HUES64 (cell line): ENCODE data around the gene EXOC6B.

ENCODE experiments used
- H3K27ac ChIP-seq: 2 replicates; pipeline ENCODE4 v1.7.0; 2013; ENCODE audit warnings: low read depth, low read length, inconsistent platforms
- H3K27me3 ChIP-seq: 2 replicates; pipeline ENCODE4 v1.6.1; 2013; ENCODE audit warnings: mild to moderate bottlenecking, low read length; ENCODE audit not compliant: insufficient read depth
- H3K36me3 ChIP-seq: 2 replicates; pipeline ENCODE4 v1.6.1; 2013; ENCODE audit warnings: mild to moderate bottlenecking, low read length; ENCODE audit not compliant: insufficient read depth
- H3K4me1 ChIP-seq: 2 replicates; pipeline ENCODE4 v1.6.1; 2013; ENCODE audit warnings: mild to moderate bottlenecking, low read length, moderate library complexity; ENCODE audit not compliant: insufficient read depth
- H3K4me3 ChIP-seq: 2 replicates; pipeline ENCODE4 v1.5.1; 2013; ENCODE audit warnings: mild to moderate bottlenecking, low read length, moderate library complexity
- H3K9ac ChIP-seq: 2 replicates; pipeline ENCODE4 v1.6.1; 2013; ENCODE audit warnings: mild to moderate bottlenecking, low read depth, low read length
- H3K9me3 ChIP-seq: 2 replicates; pipeline ENCODE4 v1.6.1; 2013; ENCODE audit warnings: low read depth, low read length; ENCODE audit not compliant: insufficient read depth
- WGBS: fragments of 150-250, 120-280 bp; methylation state at CpG from one replicate; pipeline ENCODE4 v1.1.7; 2013; ENCODE audit warnings: missing lambda C conversion rate; 5-methylcytosine and 5-hydroxymethylcytosine counted together

The EXOC6B gene

DNA sequence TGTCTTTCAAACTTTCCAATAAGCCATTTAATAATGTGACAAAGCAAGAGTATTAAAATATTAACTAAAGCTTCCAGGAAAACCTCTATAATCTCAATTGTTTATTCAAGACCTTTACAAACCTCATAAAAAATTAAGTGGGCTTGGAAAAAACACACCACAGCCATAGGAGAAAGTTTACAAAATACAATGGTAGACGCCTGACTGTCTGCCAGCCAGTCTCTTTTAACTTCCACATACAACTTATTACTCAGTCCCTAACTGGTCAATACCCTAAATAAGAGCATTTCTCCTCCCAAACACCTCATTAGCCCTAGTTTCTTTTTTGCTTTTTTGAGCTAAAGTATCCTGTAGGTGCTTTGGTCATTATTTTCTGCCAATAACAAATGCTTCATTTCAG is 430.7 kb downstream of the EXOC6B start:
- 87% methylated on average over 1 of the region's 1 CpG for whole genome bisulfite sequencing
- no peaks in the 10 kb centered on the region for H3K36me3 ChIP-seq

GRCh38 chr2:72394541-72395070 is 431.2 kb downstream of the EXOC6B start:
- no peak overlapping the region for H3K9ac ChIP-seq
- H3K27ac ChIP-seq, result no peak overlapping the region
- H3K36me3 ChIP-seq, result no peaks in the 10 kb centered on the region
- peaks cover 10% of the 10 kb centered on the region for H3K9me3 ChIP-seq
- H3K27me3 ChIP-seq, result no peaks in the 10 kb centered on the region
- H3K4me3 ChIP-seq, result no peak overlapping the region
- no peaks in the 10 kb centered on the region for H3K4me1 ChIP-seq

More for the DNA sequence above, 430.7 kb downstream of the EXOC6B start:
- H3K9me3 ChIP-seq, result peaks cover 13% of the 10 kb centered on the region
- no peak overlapping the region for H3K4me3 ChIP-seq
- H3K27me3 ChIP-seq, result no peaks in the 10 kb centered on the region
- no peaks in the 10 kb centered on the region for H3K4me1 ChIP-seq
- no peak overlapping the region for H3K27ac ChIP-seq
- no peak overlapping the region for H3K9ac ChIP-seq

DNA sequence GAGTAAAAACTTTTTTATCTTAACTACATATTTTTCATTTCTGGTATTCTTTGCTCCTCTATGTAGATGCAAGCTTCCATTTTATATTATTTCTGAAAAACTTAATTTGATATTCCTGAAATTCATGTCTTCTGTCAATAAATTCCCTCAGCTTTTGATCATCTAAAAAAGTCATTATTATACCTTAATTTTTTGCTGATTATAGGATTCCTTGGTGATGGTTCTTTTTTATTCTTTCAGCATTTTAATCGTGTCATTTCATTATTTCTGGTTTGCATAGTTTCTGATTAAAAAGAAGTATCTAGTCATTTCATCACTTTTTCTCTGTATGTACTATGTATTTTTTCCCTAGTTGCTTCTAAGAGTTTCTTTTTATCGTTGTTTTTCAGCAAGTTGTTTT is 436.4 kb downstream of the EXOC6B start:
- H3K27ac ChIP-seq, result no peak overlapping the region
- H3K36me3 ChIP-seq, result no peaks in the 10 kb centered on the region
- no peak overlapping the region for H3K9ac ChIP-seq
- H3K9me3 ChIP-seq, result peaks cover 49% of the 10 kb centered on the region
- 100% methylated on average over 1 of the region's 2 CpGs for WGBS
- H3K4me3 ChIP-seq, result no peak overlapping the region
- no peaks in the 10 kb centered on the region for H3K4me1 ChIP-seq
- H3K27me3 ChIP-seq, result no peaks in the 10 kb centered on the region

DNA sequence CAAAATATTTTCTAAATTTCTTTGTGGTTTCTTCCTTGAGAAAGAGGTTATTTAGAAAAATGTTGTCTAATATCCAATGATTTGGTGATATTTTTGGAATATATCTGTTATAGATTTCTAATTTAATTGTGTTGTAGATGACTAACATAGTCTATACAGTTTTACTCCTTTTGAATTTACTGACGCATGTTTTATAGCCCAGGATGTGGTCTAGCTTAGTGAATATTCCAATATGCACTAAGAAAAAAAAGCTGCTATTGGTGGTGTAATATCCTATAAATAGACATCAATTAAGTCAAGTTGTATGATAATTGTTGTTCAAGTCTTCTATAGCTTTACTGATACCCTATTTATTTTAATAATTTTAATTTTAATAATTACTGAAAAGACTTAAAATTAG is 437.6 kb downstream of the EXOC6B start:
- Histone ChIP-seq H3K27me3 (no peaks in the 10 kb centered on the region), H3K9ac (no peak overlapping the region), H3K36me3 (no peaks in the 10 kb centered on the region), H3K4me1 (no peaks in the 10 kb centered on the region), H3K9me3 (peaks cover 56% of the 10 kb centered on the region), H3K4me3 (no peak overlapping the region), H3K27ac (no peak overlapping the region)
- WGBS, result no CpG with 5 or more reads among the region's 1 CpG

DNA sequence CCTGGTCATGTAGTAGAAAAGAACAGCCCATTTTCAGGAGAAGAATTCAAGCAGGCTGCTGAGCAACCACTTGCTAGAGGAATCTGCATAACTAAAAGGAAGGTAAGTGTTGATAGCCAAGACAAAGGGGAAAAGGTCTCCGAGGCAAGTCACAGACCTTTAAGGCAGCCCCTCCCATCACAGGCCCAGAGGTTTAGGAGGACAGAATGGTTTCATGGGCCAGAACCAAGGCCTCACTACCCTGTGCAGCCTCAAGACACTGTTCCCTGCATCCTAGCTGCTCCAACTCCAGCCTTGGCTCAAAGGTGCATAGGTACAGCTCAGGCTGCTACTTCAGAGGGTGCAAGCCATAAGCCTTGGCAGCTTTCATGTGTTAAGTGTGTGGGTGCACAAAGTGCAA is 439.5 kb downstream of the EXOC6B start:
- no peak overlapping the region for H3K9ac ChIP-seq
- H3K36me3 ChIP-seq, result no peaks in the 10 kb centered on the region
- H3K9me3 ChIP-seq, result peaks cover 47% of the 10 kb centered on the region
- no peak overlapping the region for H3K27ac ChIP-seq
- 79% methylated on average over 1 of the region's 1 CpG for WGBS
- H3K4me1 ChIP-seq, result no peaks in the 10 kb centered on the region
- no peaks in the 10 kb centered on the region for H3K27me3 ChIP-seq
- H3K4me3 ChIP-seq, result no peak overlapping the region

GRCh38 chr2:72378753-72379348 is 447.0 kb downstream of the EXOC6B start:
- no CpG with 5 or more reads among the region's 1 CpG for WGBS

GRCh38 chr2:72367530-72368225 is 458.2 kb downstream of the EXOC6B start:
- 77% methylated on average over 5 of the region's 5 CpGs for WGBS
- no peak overlapping the region for H3K4me3 ChIP-seq
- H3K4me1 ChIP-seq, result 0 out of 2 replicates have a peak, but pooled peaks cover 4% of the 10 kb centered on the region
- H3K9me3 ChIP-seq, result no peaks in the 10 kb centered on the region
- H3K27ac ChIP-seq, result no peak overlapping the region
- H3K27me3 ChIP-seq, result no peaks in the 10 kb centered on the region
- H3K9ac ChIP-seq, result no peak overlapping the region
- no peaks in the 10 kb centered on the region for H3K36me3 ChIP-seq

More at GRCh38 chr2:72378753-72379348, 447.0 kb downstream of the EXOC6B start:
- H3K4me1 ChIP-seq, result peaks cover 23% of the 10 kb centered on the region
- no peaks in the 10 kb centered on the region for H3K36me3 ChIP-seq
- no peaks in the 10 kb centered on the region for H3K27me3 ChIP-seq
- H3K4me3 ChIP-seq, result no peak overlapping the region
- H3K9me3 ChIP-seq, result peaks cover 4% of the 10 kb centered on the region; the same call in 1 of the 2 replicates
- H3K9ac ChIP-seq, result no peak overlapping the region
- peak overlapping the region; percentile 4; the same call in 1 of the 2 replicates for H3K27ac ChIP-seq

- no peaks in the 10 kb centered on the region for H3K9me3 ChIP-seq
- H3K27me3 ChIP-seq, result no peaks in the 10 kb centered on the region
- 0 out of 2 replicates have a peak, but pooled peaks cover 4% of the 10 kb centered on the region for H3K4me1 ChIP-seq
Observed at GRCh38 chr2:72363406-72363805, 462.4 kb downstream of the EXOC6B start.

GRCh38 chr2:72362733-72363132 is 463.1 kb downstream of the EXOC6B start:
- no peak overlapping the region for H3K4me3 ChIP-seq
- H3K27ac ChIP-seq, result no peak overlapping the region
- no peaks in the 10 kb centered on the region for H3K36me3 ChIP-seq
- H3K9me3 ChIP-seq, result no peaks in the 10 kb centered on the region
- H3K27me3 ChIP-seq, result no peaks in the 10 kb centered on the region
- H3K4me1 ChIP-seq, result 0 out of 2 replicates have a peak, but pooled peaks cover 3% of the 10 kb centered on the region
- H3K9ac ChIP-seq, result no peak overlapping the region

More at GRCh38 chr2:72363406-72363805, 462.4 kb downstream of the EXOC6B start:
- Histone ChIP-seq H3K4me3 (no peak overlapping the region), H3K27ac (no peak overlapping the region), H3K36me3 (no peaks in the 10 kb centered on the region), H3K9ac (no peak overlapping the region)

- Histone ChIP-seq H3K4me3 (no peak overlapping the region), H3K27ac (no peak overlapping the region), H3K4me1 (no peaks in the 10 kb centered on the region), H3K36me3 (no peaks in the 10 kb centered on the region), H3K9ac (no peak overlapping the region), H3K9me3 (no peaks in the 10 kb centered on the region), H3K27me3 (no peaks in the 10 kb centered on the region)
- WGBS, result over 99% methylated on average over 2 of the region's 2 CpGs
Observed at GRCh38 chr2:72361521-72361920, 464.3 kb downstream of the EXOC6B start.

- WGBS, result 100% methylated on average over 1 of the region's 1 CpG
- no peak overlapping the region for H3K4me3 ChIP-seq
- H3K36me3 ChIP-seq, result no peaks in the 10 kb centered on the region
- H3K4me1 ChIP-seq, result no peaks in the 10 kb centered on the region
- H3K9me3 ChIP-seq, result no peaks in the 10 kb centered on the region
- H3K9ac ChIP-seq, result no peak overlapping the region
- no peaks in the 10 kb centered on the region for H3K27me3 ChIP-seq
- H3K27ac ChIP-seq, result no peak overlapping the region
Observed at GRCh38 chr2:72361042-72361441, 464.8 kb downstream of the EXOC6B start.
